GM19455 (cell line): Measurements from ENCODE around the gene NFE2L3.
"Not testable (repeated sequence)": the region's sequence is repeated elsewhere in the genome, so short reads cannot be mapped to it uniquely, and the experiment has no call there.

Source experiments
- ATAC-seq: cut with Tn5 transposase; IDR thresholded peaks from one replicate; pipeline ENCODE4 v1.9.1; 2021; ENCODE audit not compliant: unreplicated experiment

NFE2L3 gene

DNA sequence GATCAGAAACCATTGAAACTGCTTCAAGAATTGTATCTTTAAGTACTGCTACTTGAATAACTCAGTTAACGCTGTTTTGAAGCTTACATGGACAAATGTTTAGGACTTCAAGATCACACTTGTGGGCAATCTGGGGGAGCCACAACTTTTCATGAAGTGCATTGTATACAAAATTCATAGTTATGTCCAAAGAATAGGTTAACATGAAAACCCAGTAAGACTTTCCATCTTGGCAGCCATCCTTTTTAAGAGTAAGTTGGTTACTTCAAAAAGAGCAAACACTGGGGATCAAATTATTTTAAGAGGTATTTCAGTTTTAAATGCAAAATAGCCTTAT, 33.8 kb downstream of the NFE2L3 start:
- ATAC-seq: no peak

DNA sequence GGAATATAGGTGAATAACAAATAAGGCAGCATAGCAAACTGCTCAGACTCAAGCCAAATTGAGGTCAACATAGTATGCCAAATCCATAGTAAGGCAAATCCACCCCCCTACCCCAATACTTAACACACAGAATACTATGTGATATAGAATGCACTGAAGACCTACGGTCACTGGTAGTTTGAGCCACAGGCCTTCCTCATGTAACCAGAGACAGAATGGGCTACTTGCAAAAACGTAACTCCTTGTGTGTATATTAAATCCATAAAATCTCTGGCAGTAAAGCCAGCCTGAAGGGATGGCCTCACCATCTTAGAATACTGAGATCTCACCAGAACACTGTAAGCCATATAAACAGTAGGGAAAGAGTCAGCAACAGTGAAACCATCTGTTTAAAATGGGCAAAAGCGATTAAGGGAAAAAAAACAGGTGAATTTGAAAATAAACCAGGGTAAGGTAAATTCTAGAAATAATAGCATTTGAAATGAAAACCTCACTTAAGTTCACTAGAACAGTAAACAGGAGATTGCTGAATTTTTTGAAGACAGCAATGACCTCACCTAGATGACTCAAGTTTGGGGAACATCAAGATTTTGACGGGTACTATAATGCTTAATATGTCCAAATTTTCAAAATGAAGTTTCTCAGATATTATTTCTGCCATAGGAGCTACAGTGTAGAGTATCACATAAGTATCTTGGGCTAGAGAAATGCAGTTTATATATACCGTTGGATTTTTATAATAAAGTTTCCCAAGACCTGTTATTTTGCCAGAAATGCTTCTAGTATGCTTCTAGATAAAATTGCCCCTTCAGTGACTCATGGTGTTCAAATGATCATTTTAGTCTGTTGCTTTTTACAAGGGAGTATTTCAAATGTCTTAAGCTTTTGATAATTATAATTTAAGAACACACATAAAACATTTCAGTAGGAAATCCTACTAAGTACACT, 34.6 kb downstream of the NFE2L3 start:
- ATAC-seq: no peak

DNA sequence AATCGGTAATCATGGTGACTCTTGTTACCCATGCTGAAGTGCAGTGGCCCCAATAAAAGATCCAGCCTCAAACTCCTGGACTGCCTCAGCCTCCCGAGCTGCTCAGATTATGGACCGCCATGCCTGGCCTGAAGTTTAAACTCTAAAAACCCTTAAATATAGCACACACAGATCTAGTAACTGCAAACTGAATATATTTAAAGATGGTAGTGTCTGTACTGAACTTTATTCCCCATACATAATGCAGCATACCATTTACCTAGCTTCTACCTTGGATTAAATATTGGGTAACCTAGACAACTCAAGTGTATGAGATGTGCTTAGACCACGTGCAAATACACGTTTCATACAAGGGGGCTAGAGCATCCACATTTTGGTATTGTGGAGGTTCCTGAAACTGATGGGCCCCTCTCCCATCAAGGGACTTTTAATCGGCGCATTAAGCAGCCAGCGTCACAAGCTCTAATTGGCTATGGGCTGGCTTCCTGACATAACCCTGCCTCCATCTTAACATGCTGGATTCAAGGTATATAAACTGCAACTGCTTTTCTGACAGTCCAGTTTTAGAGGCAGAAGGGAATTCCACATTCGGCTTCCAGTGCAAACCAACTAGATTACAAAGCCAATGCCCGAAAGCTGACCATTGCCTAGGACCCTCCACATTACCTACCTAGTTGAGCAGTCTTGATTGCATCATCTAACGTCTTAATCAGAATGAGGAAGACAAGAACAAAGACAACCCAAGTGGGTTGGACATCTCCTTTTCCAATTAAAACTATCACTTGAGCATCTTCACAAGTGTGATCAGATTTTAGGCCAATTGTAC, 35.6 kb downstream of the NFE2L3 start:
- no peak for ATAC-seq

DNA sequence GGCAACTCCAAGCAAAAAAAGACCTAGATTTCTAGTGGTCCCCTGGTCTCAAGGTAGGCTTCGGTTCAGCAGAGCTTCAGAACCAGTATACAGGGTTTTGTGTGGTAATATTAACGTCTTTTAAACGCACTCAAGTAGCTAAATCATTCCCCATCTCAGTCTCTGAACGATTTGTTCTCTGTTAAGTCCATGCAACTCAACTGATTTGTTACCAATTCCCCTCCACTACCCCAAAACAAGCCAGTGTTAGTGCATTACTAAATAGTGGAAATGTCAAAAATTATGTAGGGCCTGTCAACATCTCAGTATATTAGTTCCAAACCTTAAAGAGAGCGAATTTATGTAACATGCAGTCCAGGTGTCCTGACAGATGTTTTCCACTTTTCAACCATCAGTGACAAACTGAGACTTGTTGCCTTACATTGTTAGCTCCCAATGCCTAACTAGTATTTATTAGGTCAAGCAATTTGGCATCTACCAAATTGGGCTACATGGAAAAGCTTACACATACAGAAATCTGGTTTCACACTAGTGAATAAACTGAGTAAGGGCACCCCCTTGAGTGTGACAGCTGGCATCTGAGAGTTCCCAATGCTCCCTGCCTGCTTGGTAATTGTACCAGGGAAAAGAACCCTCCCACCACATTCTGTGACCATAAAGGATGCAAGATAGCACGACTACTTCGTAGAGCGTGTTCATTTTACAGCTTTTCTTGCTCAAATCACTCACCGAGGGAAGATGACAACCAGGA, 36.4 kb downstream of the NFE2L3 start:
- no peak for ATAC-seq

DNA sequence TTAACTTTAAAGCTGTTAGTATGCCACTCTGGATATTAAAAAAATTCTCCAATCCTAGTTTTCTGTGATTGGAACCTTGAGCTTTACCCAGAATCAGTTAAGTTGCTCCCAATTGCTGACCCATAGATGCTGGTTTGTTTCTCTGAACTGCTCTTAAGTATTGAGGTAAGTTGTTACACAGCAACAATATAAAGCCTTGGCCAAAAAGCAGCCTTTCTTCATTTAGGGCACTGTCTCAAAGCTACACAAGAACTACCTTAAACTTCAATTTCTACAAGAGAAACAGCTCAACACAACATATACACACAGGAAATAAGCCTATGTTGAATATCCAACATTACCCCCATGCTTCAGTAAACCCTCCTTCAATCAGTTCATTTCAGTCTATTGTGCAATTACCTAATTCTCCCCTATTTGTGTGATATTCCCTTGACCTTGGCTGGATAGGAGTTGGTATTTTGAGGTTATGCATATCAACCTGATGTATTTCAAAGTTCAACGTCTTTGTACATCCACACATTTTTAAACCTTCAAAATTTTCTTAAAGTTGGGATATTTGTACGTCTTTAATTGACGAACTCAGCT, 37.1 kb downstream of the NFE2L3 start:
- ATAC-seq: no peak

DNA sequence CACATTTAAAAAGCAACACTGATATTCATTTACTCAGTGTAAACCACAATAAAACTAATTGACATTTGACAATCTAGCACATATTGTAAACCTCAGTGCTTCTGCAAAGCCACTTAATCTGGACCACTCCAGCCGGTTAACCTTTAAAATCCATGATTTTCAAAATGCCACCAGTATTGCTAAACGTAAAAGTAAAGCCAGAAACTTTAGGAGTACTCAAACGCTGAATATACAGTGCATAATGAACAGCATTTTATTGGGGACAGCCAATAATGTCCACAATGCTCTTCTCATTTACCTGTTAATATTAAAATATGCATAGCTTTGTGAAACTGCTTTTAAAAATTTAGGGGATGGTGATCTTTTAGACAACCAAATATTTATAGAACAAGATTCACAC, 37.7 kb downstream of the NFE2L3 start:
- ATAC-seq: no peak

DNA sequence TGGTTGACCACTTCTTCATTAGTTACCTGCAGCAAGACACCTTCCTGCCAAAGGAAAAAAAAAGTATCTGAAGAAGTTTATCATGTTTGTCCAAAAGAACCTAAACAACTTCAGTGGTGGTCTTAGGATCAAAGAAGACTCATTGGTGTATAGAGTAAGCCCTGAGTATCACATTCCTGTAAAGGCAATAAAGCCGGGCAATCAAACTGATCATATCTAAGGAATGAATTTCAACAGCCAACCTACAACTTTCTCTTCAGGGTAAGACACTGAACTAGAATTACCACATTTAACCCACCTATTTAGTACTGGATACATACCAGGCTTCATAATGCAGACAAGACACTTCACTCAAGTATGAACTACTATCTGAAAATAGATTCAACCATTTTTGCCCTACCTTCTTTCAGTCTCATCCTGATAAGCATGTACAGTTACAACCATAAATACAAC, 38.4 kb downstream of the NFE2L3 start:
- no peak for ATAC-seq

DNA sequence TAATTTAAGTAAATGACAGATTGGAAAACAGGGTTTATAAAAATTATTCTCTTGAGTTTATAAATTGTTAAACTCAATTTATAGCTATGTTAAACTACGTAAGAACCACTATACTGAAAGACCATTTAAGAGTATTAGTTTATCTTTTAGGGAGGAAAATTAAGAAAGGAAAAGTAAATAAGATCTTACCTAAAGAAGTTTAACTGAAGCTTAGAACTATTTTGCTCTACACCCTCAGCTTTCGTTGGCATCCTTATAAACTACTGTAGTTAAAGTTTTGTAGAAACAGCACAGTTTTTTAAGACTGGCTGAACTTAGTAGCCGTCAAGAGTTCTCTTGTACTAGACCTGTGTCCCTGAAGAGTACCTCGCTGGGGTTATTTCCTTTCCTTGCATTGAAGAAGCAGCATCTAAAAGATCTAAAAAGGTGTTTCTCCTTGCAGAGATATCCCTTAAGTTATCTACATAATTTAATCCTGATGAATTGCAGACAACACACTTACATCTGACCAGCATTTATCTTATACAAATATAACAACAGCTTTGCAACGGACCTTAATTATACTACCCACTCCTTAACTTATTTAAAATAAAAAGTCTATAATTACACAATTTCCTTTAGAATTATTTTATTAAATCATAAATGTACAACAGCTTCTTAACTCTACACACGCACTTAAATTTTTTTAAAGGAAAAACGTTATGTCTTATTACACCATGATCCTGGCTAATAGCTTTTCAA, 39.4 kb downstream of the NFE2L3 start:
- ATAC-seq: no peak

DNA sequence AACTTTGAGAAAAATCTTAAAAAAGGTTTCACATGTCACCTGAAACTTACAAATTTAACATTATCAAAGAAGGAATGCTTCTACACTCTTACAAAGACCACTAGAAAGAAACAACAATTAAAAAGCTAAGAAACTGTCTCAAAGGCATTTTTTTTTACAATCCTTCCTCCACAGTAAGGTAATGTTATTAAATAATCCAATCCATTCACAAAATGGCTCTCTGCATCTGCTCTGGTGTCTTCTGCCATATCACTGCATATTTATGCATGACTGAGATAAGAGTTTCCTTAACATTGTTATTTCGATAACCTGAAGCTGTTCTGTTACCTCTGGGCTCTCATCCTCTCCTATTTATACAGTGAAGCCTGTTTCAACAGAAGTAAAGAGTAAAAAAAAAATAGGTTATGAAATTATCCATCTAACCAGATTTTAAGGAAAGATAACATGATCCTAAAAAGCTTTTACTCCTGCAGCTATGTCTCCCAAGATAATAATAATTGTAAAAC, 40.0 kb downstream of the NFE2L3 start:
- ATAC-seq: no peak

DNA sequence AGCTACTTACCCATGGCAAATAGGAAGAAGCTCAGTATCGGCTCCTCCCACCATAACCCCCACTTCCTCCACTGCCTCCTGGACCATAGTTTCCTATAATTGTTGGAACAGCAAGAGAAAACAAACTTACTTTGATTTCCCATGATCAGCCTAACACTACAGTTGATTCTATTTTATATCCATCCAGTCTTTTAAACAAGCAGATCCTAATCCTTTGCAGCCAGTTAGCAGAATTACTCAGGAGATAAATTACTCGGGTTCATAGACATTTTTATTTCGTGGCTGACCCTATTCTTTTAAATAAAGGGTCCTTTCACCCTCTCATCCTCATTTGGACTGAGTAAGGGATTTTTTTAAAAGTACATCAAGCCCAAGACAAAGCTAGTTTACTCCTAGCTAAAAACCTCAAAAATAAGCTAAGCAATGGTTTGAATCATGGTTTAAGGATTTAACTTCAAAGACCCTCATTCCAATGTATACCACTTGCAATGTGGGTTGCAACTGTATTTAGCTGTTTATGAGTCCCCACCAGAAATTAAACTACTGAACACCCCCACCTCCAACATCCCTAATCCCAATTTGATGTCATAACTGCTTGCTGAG, 40.6 kb downstream of the NFE2L3 start:
- no peak for ATAC-seq

DNA sequence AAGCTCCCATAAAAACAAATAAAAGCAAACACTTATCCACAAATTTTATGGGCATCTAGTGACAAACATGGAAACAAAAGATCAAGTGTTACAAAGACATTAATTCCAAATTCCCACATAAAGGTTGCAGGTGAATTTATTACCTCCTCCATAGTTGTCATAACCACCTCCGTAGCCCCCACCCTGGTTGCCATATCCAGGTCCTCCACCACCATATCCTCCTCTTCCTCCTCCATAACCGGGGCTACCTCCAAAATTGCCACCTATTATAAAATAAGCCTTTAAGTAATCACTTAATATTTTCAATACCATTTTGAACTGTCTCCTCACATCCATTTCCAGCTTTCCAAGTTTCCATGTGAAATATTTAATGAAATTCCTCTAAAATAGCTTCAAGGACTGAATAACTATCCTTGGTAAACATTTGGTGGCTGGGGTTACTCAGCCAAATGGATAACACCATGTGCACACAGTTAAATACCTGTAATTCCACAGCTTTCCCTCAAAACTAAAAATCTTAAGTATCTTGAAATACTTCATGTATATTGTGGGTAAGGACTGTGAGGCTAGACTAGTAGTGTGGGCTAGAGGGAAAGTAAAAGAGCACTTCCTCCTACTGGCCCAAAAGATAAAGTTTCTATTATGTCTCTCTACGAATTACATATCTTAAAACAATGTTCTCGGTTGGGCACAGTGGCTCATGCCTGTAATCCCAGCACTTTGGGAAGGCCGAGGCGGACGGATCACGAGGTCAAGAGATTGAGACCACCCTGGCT, 41.6 kb downstream of the NFE2L3 start:
- no peak for ATAC-seq

DNA sequence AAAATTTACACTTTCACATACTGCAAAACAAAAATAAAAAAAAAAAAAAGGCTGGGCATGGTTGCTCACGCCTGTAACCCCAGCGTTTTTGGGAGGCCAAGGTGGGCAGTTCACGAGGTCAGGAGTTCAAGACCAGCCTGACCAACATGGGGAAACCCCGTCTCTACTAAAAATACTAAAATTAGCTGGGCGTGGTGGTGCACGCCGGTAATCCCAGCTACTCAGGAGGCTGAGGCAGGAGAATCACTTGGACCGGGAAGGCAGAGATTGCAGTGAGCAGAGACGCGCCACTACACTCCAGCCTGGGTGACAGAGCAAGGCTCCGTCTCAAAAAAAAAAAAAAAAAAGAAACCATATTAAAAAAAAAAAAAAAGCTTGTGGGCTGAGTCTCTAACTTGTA, 42.8 kb downstream of the NFE2L3 start:
- not testable (repeated sequence) for ATAC-seq

DNA sequence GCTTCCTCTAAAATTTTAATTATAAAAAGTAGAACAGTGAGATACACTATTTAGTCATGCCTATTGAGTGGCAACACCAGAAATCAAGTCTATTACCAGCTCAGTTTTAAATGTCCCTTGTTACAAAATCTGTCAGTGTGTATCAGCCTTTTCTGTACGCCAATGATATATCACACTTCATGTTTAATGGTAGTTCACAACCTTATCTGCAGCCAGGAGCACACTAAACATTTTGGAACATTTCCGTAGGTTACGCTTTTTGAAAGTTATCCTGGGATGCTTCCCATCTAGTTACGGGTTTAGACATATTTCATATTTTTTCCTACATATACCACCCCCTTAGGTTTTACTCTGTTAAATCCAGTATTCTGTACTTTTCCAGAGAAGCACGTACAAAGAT, 43.2 kb downstream of the NFE2L3 start:
- ATAC-seq: no peak

DNA sequence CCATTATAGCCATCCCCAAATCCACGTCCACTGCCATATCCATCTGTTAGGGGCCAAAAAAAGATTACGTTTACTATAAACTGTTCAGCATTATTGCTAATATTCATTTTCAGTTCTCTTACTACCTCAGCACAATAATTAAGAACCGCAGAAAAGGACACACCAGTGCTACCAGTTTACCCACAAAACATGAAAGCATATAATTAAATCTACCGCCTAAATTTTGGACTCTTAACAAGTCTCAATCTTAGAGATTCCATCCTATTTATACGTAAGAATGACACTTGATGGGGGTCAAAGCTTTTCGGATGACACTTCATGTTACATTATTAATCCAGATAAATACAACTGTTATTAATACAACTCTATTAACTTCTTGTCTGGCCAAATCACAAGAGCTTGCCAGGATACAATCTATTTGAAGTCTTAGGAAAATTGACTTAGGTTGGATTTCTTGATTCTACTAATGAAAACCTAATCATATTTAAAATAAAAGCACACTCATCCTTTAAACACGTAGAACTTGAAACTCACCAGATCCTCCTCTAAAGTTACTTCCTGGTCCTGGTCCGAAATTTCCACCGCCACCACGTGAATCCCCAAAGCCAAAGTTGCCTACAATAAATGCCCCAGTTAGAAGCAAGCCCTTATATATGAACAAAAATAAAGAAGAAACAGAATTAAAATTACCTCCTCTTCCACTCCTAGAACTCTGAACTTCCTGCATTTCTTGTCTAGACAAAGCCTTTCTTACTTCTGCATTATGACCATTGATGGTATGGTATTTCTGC, 44.1 kb downstream of the NFE2L3 start:
- no peak for ATAC-seq

DNA sequence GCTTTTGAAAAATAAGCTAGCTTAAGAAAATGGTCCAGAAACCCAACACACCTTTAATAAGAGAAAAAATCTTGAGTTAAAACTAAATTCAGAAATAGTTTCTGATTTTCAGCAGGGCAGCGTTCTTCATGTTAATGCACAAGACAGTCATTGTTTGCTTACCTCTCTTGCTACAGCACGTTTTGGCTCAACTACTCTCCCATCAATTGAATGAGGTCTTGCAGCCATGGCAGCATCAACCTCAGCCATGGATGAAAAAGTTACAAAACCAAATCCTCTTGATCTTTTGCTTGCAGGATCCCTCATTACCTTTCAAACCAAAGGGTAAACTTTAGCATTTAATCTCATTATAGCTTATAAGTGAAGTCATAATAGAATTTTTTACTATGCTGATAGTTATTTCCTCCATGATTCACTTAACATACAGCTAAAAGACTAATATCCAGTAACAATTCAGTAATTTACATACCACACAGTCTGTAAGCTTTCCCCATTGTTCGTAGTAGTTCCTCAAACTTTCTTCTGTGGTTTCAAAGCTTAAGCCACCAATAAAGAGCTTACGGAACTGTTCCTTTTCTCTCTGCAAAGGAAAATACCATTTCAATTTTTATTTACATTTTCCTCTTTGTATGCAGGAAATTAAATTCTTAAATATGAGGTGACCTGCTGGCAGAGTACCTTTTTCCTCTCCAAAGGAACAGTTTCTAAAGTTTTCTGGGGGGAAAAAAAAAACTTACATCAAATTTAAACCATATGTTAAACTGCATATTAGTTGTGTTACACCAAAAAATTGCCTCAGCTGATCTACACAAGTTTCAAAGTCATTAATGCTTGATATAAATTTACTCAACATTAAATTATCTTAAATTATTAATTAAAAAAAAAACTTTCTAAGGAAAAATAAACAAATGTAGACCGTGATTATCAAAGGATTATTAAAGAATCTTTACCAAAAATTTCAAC, 45.4 kb downstream of the NFE2L3 start:
- no peak for ATAC-seq

DNA sequence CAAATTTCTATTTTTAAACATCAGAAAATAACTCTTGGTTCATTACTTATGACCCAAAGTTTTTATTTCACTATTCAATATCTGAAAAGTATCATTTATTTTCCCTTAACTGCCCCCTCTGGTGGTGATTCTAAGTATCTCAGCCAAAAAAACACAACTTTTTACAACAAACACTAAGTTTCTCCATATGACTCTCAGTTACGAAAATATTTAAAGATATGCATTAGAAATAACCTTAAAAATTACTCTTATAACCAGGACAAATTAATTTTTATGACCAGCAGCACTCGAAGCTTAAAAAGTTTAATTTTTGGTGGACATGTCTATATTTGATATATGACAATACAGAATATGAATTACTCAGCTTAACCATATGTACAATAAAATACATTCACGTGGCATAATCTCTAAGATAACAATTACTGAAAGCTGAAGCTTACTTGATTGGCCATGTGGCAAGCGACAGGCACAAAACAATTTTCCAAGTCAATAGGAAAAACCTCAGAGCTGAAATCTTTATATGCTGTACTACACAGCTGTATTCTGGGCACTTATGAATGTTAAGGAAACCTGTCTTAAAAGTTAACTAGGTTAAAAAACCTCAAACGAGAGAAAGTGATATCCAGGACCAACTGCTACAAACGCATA, 46.3 kb downstream of the NFE2L3 start:
- ATAC-seq: no peak

DNA sequence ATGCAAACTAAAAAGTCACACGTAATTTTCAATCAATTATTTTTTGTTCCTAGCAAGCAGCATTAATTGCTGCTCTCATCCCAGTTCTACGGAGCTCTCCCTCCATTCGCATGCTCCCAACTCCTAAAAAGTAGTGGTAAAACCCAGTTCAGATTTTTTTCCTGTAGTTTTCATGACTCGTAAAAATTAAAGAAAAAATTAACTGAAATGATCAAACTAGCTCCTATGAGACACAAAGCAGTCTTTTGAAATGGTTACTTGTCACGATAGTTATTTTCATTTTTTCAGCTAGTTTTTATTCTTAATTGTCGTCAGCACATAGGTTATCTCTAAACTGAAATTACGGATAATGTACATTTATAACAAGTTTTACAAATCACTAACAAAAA, 46.8 kb downstream of the NFE2L3 start:
- no peak for ATAC-seq
